WTC11 (cell line): ENCODE measurements around the gene ZBTB20.

Experiments
- ATF2 ChIP-seq: sonication (generic); formaldehyde crosslinking; IDR thresholded peaks from 2 replicates; pipeline ENCODE4 v1.8.1; 2022; ENCODE audit warnings: low read depth, missing genetic modification reagents, borderline replicate concordance
- ATF6 ChIP-seq: sonication (generic); formaldehyde crosslinking; IDR thresholded peaks from 2 replicates; pipeline ENCODE4 v1.8.1; 2023; ENCODE audit warnings: mild to moderate bottlenecking, missing genetic modification reagents
- CREB1 ChIP-seq: sonication (generic); formaldehyde crosslinking; IDR thresholded peaks from 2 replicates; pipeline ENCODE4 v1.8.0; 2023; ENCODE audit warnings: mild to moderate bottlenecking, missing genetic modification reagents
- CREM ChIP-seq: sonication (generic); formaldehyde crosslinking; IDR thresholded peaks from 2 replicates; pipeline ENCODE4 v1.8.1; 2022; ENCODE audit warnings: mild to moderate bottlenecking, missing genetic modification reagents, moderate library complexity
- CTCF ChIP-seq: fragments of 200-600 bp; IDR thresholded peaks from 2 replicates; pipeline ENCODE4 v1.8.0; 2022; ENCODE audit warnings: antibody characterized with exemption
- E2F1 ChIP-seq: sonication (generic); formaldehyde crosslinking; IDR thresholded peaks from 2 replicates; pipeline ENCODE4 v1.8.0; 2022; ENCODE audit warnings: mild to moderate bottlenecking, missing genetic modification reagents
- IRF1 ChIP-seq: sonication (generic); formaldehyde crosslinking; IDR thresholded peaks from 2 replicates; pipeline ENCODE4 v1.8.0; 2023; ENCODE audit warnings: missing genetic modification reagents
- MLX ChIP-seq: sonication (generic); formaldehyde crosslinking; IDR thresholded peaks from 2 replicates; pipeline ENCODE4 v1.8.1; 2023; ENCODE audit warnings: mild to moderate bottlenecking, missing genetic modification reagents, moderate library complexity
- NR2C2 ChIP-seq: sonication (generic); formaldehyde crosslinking; IDR thresholded peaks from 2 replicates; pipeline ENCODE4 v1.8.0; 2022; ENCODE audit warnings: mild to moderate bottlenecking, missing genetic modification reagents
- SMAD3 ChIP-seq: sonication (generic); formaldehyde crosslinking; IDR thresholded peaks from 2 replicates; pipeline ENCODE4 v1.8.0; 2022; ENCODE audit warnings: missing genetic modification reagents, mild to moderate bottlenecking, borderline replicate concordance
- USF1 ChIP-seq: sonication (generic); formaldehyde crosslinking; IDR thresholded peaks from 2 replicates; pipeline ENCODE4 v1.8.0; 2022; ENCODE audit warnings: mild to moderate bottlenecking, missing genetic modification reagents
- ZNF263 ChIP-seq: sonication (generic); formaldehyde crosslinking; IDR thresholded peaks from 2 replicates; pipeline ENCODE4 v1.8.1; 2022; ENCODE audit warnings: low read depth, mild to moderate bottlenecking, moderate library complexity, missing genetic modification reagents
- ZNF416 ChIP-seq: fragments of 250-450 bp; sonication (Bioruptor Pico); IDR thresholded peaks from 2 replicates; pipeline ENCODE4 v1.9.0; 2021; ENCODE audit warnings: mild to moderate bottlenecking, inconsistent platforms

GRCh38 chr3:115082260-115082659 is 64.8 kb downstream of the ZBTB20 start:
- no peak for TF ChIP-seq CTCF
- no peak for TF ChIP-seq ZNF416 (CRISPR knock-in tag)
- TF ChIP-seq IRF1 (CRISPR knock-in tag) = no peak
- TF ChIP-seq SMAD3 = no peak
- TF ChIP-seq ATF2 (CRISPR knock-in tag) = no peak
- no peak for TF ChIP-seq E2F1 (CRISPR knock-in tag)
- TF ChIP-seq ATF6 (CRISPR knock-in tag) = no peak
- TF ChIP-seq NR2C2 (CRISPR knock-in tag) = no peak
- no peak for TF ChIP-seq CREB1 (CRISPR knock-in tag)
- TF ChIP-seq CREM (CRISPR knock-in tag) = no peak
- TF ChIP-seq USF1 (CRISPR knock-in tag) = no peak
- TF ChIP-seq ZNF263 (CRISPR knock-in tag) = no peak
- TF ChIP-seq MLX (CRISPR knock-in tag) = no peak
